Right lobe of liver (tissue), 6 donors: ENCODE results near the gene AHCYL2. TPM values are rescaled to one million over a fixed set of nuclear protein-coding genes. Genes with fewer than 3 reads are reported as not detected.

Experiments
- ATAC-seq, 4 donors: fragments of 200-7000 bp; cut with Tn5 transposase; one replicate each; pipeline ENCODE4 v1.9.1; 2020; ENCODE audit warnings: mild to moderate bottlenecking in 4 of 4, moderate library complexity in 4 of 4
- DNase-seq, 3 donors: peaks; one replicate each; pipeline ENCODE4 v3.0.0-alpha.2; 2020
- H3K27ac ChIP-seq, 3 donors: fragments of 200-600 bp; one replicate each; pipeline ENCODE4 v1.8.0; 2022
- H3K27me3 ChIP-seq, 2 donors: fragments of 200-600 bp; one replicate each; pipeline ENCODE4 v1.8.0; 2022
- H3K36me3 ChIP-seq, 4 donors: fragments of 200-600 bp; sonication (generic) in 1 of 4; one replicate each; pipeline versions ENCODE4 v1.5.1 to v1.8.0; 2017 to 2022; ENCODE audit warnings: control low read depth in 1 of 4
- H3K4me1 ChIP-seq, 4 donors: fragments of 200-600 bp; sonication (generic) in 1 of 4; one replicate each; pipeline versions ENCODE4 v1.5.1 to v1.8.0; 2017 to 2022; ENCODE audit warnings: control low read depth in 1 of 4
- H3K4me3 ChIP-seq, 3 donors: fragments of 200-600 bp; one replicate each; pipeline ENCODE4 v1.8.0; 2022
- H3K9me3 ChIP-seq, 4 donors: fragments of 200-600 bp; sonication (generic) in 1 of 4; one replicate each; pipeline versions ENCODE4 v1.5.1 to v1.8.0; 2017 to 2022; ENCODE audit warnings: control low read depth in 1 of 4
- POLR2A ChIP-seq: fragments of 450-650 bp; IDR thresholded peaks from one replicate; pipeline ENCODE4 v1.6.1; 2017; ENCODE audit warnings: antibody characterized with exemption, mild to moderate bottlenecking
- WGBS: methylation state at CpG from one replicate; pipeline ENCODE4 v1.1.6; 2018; ENCODE audit warnings: low coverage, low lambda C conversion rate; ENCODE audit not compliant: insufficient coverage; ENCODE audit errors: missing lambda C conversion rate; 5-methylcytosine and 5-hydroxymethylcytosine counted together
- intact Hi-C, 2 donors: fragments of 100-400 bp; cut with DNase I; formaldehyde crosslinking; loops; one replicate each; pipeline versions ENCODE4 v1.11.2 to v1.14.1; 2022
- total RNA-seq, 6 experiments: library from RNA; depleted of rRNA in 2 of 6; stranded (reverse); fragments of >200 nt in 2 of 6; fragmentation: NEBNext Ultra II Directional in 3 of 6; extraction: Animal tissue kit (Norgen Biotek cat#: 25700) in 3 of 6; gene quantifications; one replicate each; pipeline versions ENCODE4 v1.1.0 to v1.2.4, GENCODE V29; 2016 to 2023
- TF ChIP-seq, protein P1 (sequence below), 4 donors: fragments of 200-600 bp in 3 of 4; fragments of 450-650 bp in 1 of 4; IDR thresholded peaks; one replicate each; pipeline versions ENCODE4 v1.5.1 to v1.8.0; 2016 to 2022; ENCODE audit warnings: antibody characterized with exemption in 4 of 4, mild to moderate bottlenecking in 2 of 4
- donor health status: DM: no; HTN: yes; CAD: no.
- donor health status: DM: no; HTN: no; CAD: no.
- donor health status: DM: no; HTN: no; CAD: no.
- donor health status: DM: no; HTN: yes; CAD: no.
- donor health status: DM: no; HTN: yes; CAD: no.

The AHCYL2 gene
- total RNA-seq, 6 experiments from 2014 or later, result 6.1 to 9.3 (median 8.0) TPM

DNA sequence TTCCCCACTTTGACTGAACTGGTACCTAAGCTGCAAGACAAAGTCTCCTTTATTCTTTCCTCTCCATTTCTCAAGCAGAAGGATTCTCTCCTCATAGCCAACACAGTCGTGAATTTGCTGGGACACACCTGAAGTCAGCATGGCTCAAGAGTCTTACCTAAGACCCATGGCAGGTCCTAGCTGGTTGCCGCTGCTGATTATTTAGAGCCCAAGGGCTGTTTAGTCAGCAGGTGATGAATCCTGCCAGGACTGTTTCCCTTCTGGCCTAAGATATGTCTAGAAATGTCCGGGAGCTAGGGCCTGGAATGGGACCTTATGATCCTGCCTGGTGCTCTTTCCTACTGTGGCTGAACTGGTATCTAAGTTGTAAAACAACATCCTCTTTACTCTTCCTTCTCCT, 82.8 kb downstream of the AHCYL2 start:
- H3K9me3 ChIP-seq, result no peaks in the 10 kb centered on the region
- H3K4me3 ChIP-seq, result no peak overlapping the region
- ATAC-seq (peak in 3 of 4 donors; percentile 24 to 29 (median 24)), DNase-seq (no peak)
- TF ChIP-seq, protein P1, sequence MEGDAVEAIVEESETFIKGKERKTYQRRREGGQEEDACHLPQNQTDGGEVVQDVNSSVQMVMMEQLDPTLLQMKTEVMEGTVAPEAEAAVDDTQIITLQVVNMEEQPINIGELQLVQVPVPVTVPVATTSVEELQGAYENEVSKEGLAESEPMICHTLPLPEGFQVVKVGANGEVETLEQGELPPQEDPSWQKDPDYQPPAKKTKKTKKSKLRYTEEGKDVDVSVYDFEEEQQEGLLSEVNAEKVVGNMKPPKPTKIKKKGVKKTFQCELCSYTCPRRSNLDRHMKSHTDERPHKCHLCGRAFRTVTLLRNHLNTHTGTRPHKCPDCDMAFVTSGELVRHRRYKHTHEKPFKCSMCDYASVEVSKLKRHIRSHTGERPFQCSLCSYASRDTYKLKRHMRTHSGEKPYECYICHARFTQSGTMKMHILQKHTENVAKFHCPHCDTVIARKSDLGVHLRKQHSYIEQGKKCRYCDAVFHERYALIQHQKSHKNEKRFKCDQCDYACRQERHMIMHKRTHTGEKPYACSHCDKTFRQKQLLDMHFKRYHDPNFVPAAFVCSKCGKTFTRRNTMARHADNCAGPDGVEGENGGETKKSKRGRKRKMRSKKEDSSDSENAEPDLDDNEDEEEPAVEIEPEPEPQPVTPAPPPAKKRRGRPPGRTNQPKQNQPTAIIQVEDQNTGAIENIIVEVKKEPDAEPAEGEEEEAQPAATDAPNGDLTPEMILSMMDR (IDR thresholded peaks at IDR 0.05), result no peak
- no peak for TF ChIP-seq POLR2A
- H3K27me3 ChIP-seq, result no peaks in the 10 kb centered on the region
- intact Hi-C loops, result no loop called here
- 47% methylated on average over 2 of the region's 3 CpGs for WGBS
- peaks cover 0 to 4% (median 0%) of the 10 kb centered on the region in 4 donors for H3K4me1 ChIP-seq
- H3K27ac ChIP-seq, result no peak overlapping the region
- no peaks in the 10 kb centered on the region for H3K36me3 ChIP-seq

DNA sequence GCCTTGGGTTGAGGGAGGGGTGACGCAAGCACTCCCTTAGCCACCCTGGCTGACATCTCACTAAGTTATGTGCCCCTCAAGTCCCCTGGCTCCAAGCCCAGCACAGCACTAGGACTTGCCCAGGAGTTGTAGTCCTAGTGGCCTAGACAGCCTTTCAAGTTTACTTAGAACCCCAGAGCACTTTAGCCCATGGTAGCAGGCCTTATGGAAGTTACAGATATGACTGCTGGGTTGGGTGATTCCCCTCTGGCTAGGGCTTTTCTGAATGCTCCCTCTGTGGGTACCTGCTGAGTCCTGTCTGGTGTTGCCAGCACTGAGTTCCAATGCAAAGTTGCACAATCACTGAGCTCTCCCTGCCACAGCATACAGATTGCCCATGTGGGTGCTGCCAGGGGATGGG, 83.2 kb downstream of the AHCYL2 start:
- TF ChIP-seq, protein P1 (IDR thresholded peaks at IDR 0.05), result peak in 1 of 4 donors; percentile 13
- TF ChIP-seq POLR2A, result no peak
- no peaks in the 10 kb centered on the region for H3K9me3 ChIP-seq
- no CpG with 5 or more reads among the region's 1 CpG for WGBS
- intact Hi-C loops, result no loop called here
- ATAC-seq (peak; percentile 94 to 100 (median 99)), DNase-seq (peak; percentile 21 to 70 (median 58))
- no peak overlapping the region for H3K27ac ChIP-seq
- no peaks in the 10 kb centered on the region for H3K27me3 ChIP-seq
- no peaks in the 10 kb centered on the region for H3K36me3 ChIP-seq
- H3K4me3 ChIP-seq, result no peak overlapping the region
- peaks cover 0 to 4% (median 0%) of the 10 kb centered on the region in 4 donors for H3K4me1 ChIP-seq

GRCh38 chr7:129311429-129311828, 86.6 kb downstream of the AHCYL2 start:
- intact Hi-C loops, result no loop called here
- no peak for ATAC-seq
- Histone ChIP-seq H3K27me3 (no peaks in the 10 kb centered on the region), H3K4me3 (no peak overlapping the region), H3K4me1 (peaks cover 0 to 4% (median 0%) of the 10 kb centered on the region in 4 donors), H3K27ac (no peak overlapping the region), H3K9me3 (no peaks in the 10 kb centered on the region), H3K36me3 (no peaks in the 10 kb centered on the region)
- DNase-seq, result no peak
- TF ChIP-seq POLR2A, result no peak
- TF ChIP-seq, protein P1 (IDR thresholded peaks at IDR 0.05), result no peak
- 98% methylated on average over 5 of the region's 5 CpGs for WGBS

GRCh38 chr7:129313282-129313681, 88.5 kb downstream of the AHCYL2 start:
- Histone ChIP-seq H3K4me1 (no peaks in the 10 kb centered on the region), H3K36me3 (no peaks in the 10 kb centered on the region), H3K9me3 (no peaks in the 10 kb centered on the region), H3K4me3 (no peak overlapping the region), H3K27me3 (no peaks in the 10 kb centered on the region), H3K27ac (no peak overlapping the region)
- intact Hi-C loops, result no loop called here
- WGBS, result 100% methylated on average over 3 of the region's 3 CpGs
- no peak for TF ChIP-seq POLR2A
- TF ChIP-seq, protein P1 (IDR thresholded peaks at IDR 0.05), result no peak
- no peak for ATAC-seq
- DNase-seq, result no peak

GRCh38 chr7:129315960-129316359, 91.1 kb downstream of the AHCYL2 start:
- 79% methylated on average over 2 of the region's 2 CpGs for WGBS

More at GRCh38 chr7:129315960-129316359, 91.1 kb downstream of the AHCYL2 start:
- intact Hi-C loops, result no loop called here
- DNase-seq, result no peak
- no peaks in the 10 kb centered on the region for H3K36me3 ChIP-seq
- no peaks in the 10 kb centered on the region for H3K4me1 ChIP-seq
- TF ChIP-seq, protein P1 (IDR thresholded peaks at IDR 0.05), result no peak
- no peak for TF ChIP-seq POLR2A
- H3K27me3 ChIP-seq, result no peaks in the 10 kb centered on the region
- no peak for ATAC-seq
- H3K4me3 ChIP-seq, result no peak overlapping the region
- H3K27ac ChIP-seq, result no peak overlapping the region
- no peaks in the 10 kb centered on the region for H3K9me3 ChIP-seq
